Right lobe of liver (tissue), 6 donors: ENCODE data around the gene SSBP4. TPM values are rescaled to one million over a fixed set of nuclear protein-coding genes. Genes with fewer than 3 reads are reported as not detected.

Experiments used
- ATAC-seq, 4 donors: fragments of 200-7000 bp; cut with Tn5 transposase; one replicate each; pipeline ENCODE4 v1.9.1; 2020; ENCODE audit warnings: mild to moderate bottlenecking in 4 of 4, moderate library complexity in 4 of 4
- DNase-seq, 3 donors: peaks; one replicate each; pipeline ENCODE4 v3.0.0-alpha.2; 2020
- H3K27ac ChIP-seq, 3 donors: fragments of 200-600 bp; one replicate each; pipeline ENCODE4 v1.8.0; 2022
- H3K27me3 ChIP-seq, 2 donors: fragments of 200-600 bp; one replicate each; pipeline ENCODE4 v1.8.0; 2022
- H3K36me3 ChIP-seq, 4 donors: fragments of 200-600 bp; sonication (generic) in 1 of 4; one replicate each; pipeline versions ENCODE4 v1.5.1 to v1.8.0; 2017 to 2022; ENCODE audit warnings: control low read depth in 1 of 4
- H3K4me1 ChIP-seq, 4 donors: fragments of 200-600 bp; sonication (generic) in 1 of 4; one replicate each; pipeline versions ENCODE4 v1.5.1 to v1.8.0; 2017 to 2022; ENCODE audit warnings: control low read depth in 1 of 4
- H3K4me3 ChIP-seq, 3 donors: fragments of 200-600 bp; one replicate each; pipeline ENCODE4 v1.8.0; 2022
- H3K9me3 ChIP-seq, 4 donors: fragments of 200-600 bp; sonication (generic) in 1 of 4; one replicate each; pipeline versions ENCODE4 v1.5.1 to v1.8.0; 2017 to 2022; ENCODE audit warnings: control low read depth in 1 of 4
- CTCF ChIP-seq, 4 donors: fragments of 200-600 bp in 3 of 4; fragments of 450-650 bp in 1 of 4; IDR thresholded peaks; one replicate each; pipeline versions ENCODE4 v1.5.1 to v1.8.0; 2016 to 2022; ENCODE audit warnings: antibody characterized with exemption in 4 of 4, mild to moderate bottlenecking in 2 of 4
- POLR2A ChIP-seq: fragments of 450-650 bp; IDR thresholded peaks from one replicate; pipeline ENCODE4 v1.6.1; 2017; ENCODE audit warnings: antibody characterized with exemption, mild to moderate bottlenecking
- WGBS: methylation state at CpG from one replicate; pipeline ENCODE4 v1.1.6; 2018; ENCODE audit warnings: low coverage, low lambda C conversion rate; ENCODE audit not compliant: insufficient coverage; ENCODE audit errors: missing lambda C conversion rate; 5-methylcytosine and 5-hydroxymethylcytosine counted together
- intact Hi-C, 2 donors: fragments of 100-400 bp; cut with DNase I; formaldehyde crosslinking; loops; one replicate each; pipeline versions ENCODE4 v1.11.2 to v1.14.1; 2022
- total RNA-seq, 6 experiments: library from RNA; depleted of rRNA in 2 of 6; stranded (reverse); fragments of >200 nt in 2 of 6; fragmentation: NEBNext Ultra II Directional in 3 of 6; extraction: Animal tissue kit (Norgen Biotek cat#: 25700) in 3 of 6; gene quantifications; one replicate each; pipeline versions ENCODE4 v1.1.0 to v1.2.4, GENCODE V29; 2016 to 2023
- donor health status: DM: no; HTN: yes; CAD: no.
- donor health status: DM: no; HTN: no; CAD: no.
- donor health status: DM: no; HTN: no; CAD: no.
- donor health status: DM: no; HTN: yes; CAD: no.
- donor health status: DM: no; HTN: yes; CAD: no.

SSBP4 gene
- total RNA-seq, 6 experiments from 2014 or later: 12.8 to 23.9 (median 15.9) TPM

- H3K27ac ChIP-seq: no peak overlapping the region
- TF ChIP-seq POLR2A (no peak), CTCF (IDR thresholded peaks at IDR 0.05) (peak; percentile 97 to 99 (median 98))
- peak; percentile 81 to 84 (median 84) for DNase-seq
- no peaks in the 10 kb centered on the region for H3K27me3 ChIP-seq
- ATAC-seq: peak; percentile 77 to 86 (median 82)
- no peak overlapping the region for H3K4me3 ChIP-seq
- peaks cover 10 to 48% (median 20%) of the 10 kb centered on the region in 4 donors for H3K36me3 ChIP-seq
- WGBS: 2% methylated on average over 6 of the region's 26 CpGs
- intact Hi-C loops: loop anchor here (10.0 kb wide), 2 partner anchors 64 to 124 kb away; partner anchors contain the start of gene UBA52 (in 1 of the 2)
- no peaks in the 10 kb centered on the region for H3K9me3 ChIP-seq
- peaks cover 0 to 12% (median 4%) of the 10 kb centered on the region in 4 donors for H3K4me1 ChIP-seq
These were observed 32.0 kb downstream of the SSBP4 start for GRCh38 chr19:18450931-18451836.

- Histone ChIP-seq H3K36me3 (peaks cover 10 to 48% (median 17%) of the 10 kb centered on the region in 4 donors), H3K4me3 (no peak overlapping the region), H3K4me1 (peaks cover 0 to 2% (median 0%) of the 10 kb centered on the region in 4 donors), H3K27me3 (no peaks in the 10 kb centered on the region), H3K27ac (no peak overlapping the region), H3K9me3 (no peaks in the 10 kb centered on the region)
- TF ChIP-seq CTCF (IDR thresholded peaks at IDR 0.05): no peak
- no peak for TF ChIP-seq POLR2A
- intact Hi-C loops: loop anchor here (10.0 kb wide), 2 partner anchors 62 to 122 kb away; partner anchors contain the start of gene UBA52 (in 1 of the 2)
- 75% methylated on average over 2 of the region's 3 CpGs for WGBS
- ATAC-seq (no peak), DNase-seq (no peak)
These were observed 33.2 kb downstream of the SSBP4 start for GRCh38 chr19:18452386-18452785.

GRCh38 chr19:18453269-18454024 lies 34.2 kb downstream of the SSBP4 start:
- intact Hi-C loops: loop anchor here (10.0 kb wide), 2 partner anchors 61 to 121 kb away; partner anchors contain the start of gene UBA52 (in 1 of the 2)
- DNase-seq (no peak), ATAC-seq (no peak)
- Histone ChIP-seq H3K36me3 (peaks cover 10 to 51% (median 17%) of the 10 kb centered on the region in 4 donors), H3K4me3 (no peak overlapping the region), H3K4me1 (no peaks in the 10 kb centered on the region), H3K27ac (no peak overlapping the region), H3K27me3 (no peaks in the 10 kb centered on the region), H3K9me3 (no peaks in the 10 kb centered on the region)
- TF ChIP-seq CTCF (IDR thresholded peaks at IDR 0.05): no peak
- 62% methylated on average over 8 of the region's 10 CpGs for WGBS

- H3K27ac ChIP-seq: no peak overlapping the region
- DNase-seq (no peak), ATAC-seq (no peak)
- H3K36me3 ChIP-seq: peaks cover 3 to 50% (median 10%) of the 10 kb centered on the region in 4 donors
- no peaks in the 10 kb centered on the region for H3K9me3 ChIP-seq
- H3K4me3 ChIP-seq: no peak overlapping the region
- H3K4me1 ChIP-seq: peaks cover 0 to 6% (median 2%) of the 10 kb centered on the region in 4 donors
- intact Hi-C loops: loop anchor here (10.0 kb wide), 2 partner anchors 59 to 119 kb away; partner anchors contain the start of gene UBA52 (in 1 of the 2)
- TF ChIP-seq CTCF (IDR thresholded peaks at IDR 0.05): no peak
- TF ChIP-seq POLR2A: no peak
- WGBS: 94% methylated on average over 3 of the region's 4 CpGs
- no peaks in the 10 kb centered on the region for H3K27me3 ChIP-seq
These were observed 37.1 kb downstream of the SSBP4 start for GRCh38 chr19:18456279-18456678.
